SK-N-SH (cell line): Measurements from ENCODE around the gene WDR7. TPM values are rescaled to one million over a fixed set of nuclear protein-coding genes. Genes with fewer than 3 reads are reported as not detected.

Source experiments
- CTCF ChIA-PET: fragments of 300-600, 350-600 bp; formaldehyde crosslinking; extraction: SDS; loops from one replicate; lab custom pipeline; 2021; lab: Yijun Ruan, JAX
- POLR2A ChIA-PET: fragments of 350-600 bp; sonication (Branson Sonifier 250); formaldehyde crosslinking; extraction: SDS; loops from one replicate; lab custom pipeline; 2020; ENCODE audit warnings: antibody characterized with exemption, inconsistent platforms; lab: Yijun Ruan, JAX
- DNase-seq: peaks from one replicate; pipeline ENCODE4 v3.0.0; 2012
- H2AFZ ChIP-seq: fragments of 200-600 bp; sonication (generic); 2 replicates; pipeline ENCODE4 v1.8.1; 2016; ENCODE audit warnings: antibody characterized with exemption, mild to moderate bottlenecking, low read depth
- H3F3A ChIP-seq: fragments of 200-600 bp; sonication (generic); replicated peaks from 2 replicates; pipeline ENCODE3; 2016; ENCODE audit warnings: antibody characterized with exemption, mild to moderate bottlenecking; ENCODE audit not compliant: insufficient read depth
- H3K27ac ChIP-seq, 2 experiments: fragments of 200-500 bp in 1 of 2; fragments of 200-600 bp in 1 of 2; sonication (Bioruptor generic) in 1 of 2; sonication (generic), shearing (Covaris generic) in 1 of 2; 2 replicates each; pipeline versions ENCODE4 v1.5.1 to v1.6.1; 2014 to 2016; ENCODE audit warnings: low read depth in 2 of 2, inconsistent platforms in 1 of 2, low read length in 1 of 2, mild to moderate bottlenecking in 1 of 2, mixed read lengths in 1 of 2
- H3K27me3 ChIP-seq: fragments of 200-600 bp; sonication (generic), shearing (Covaris generic); 2 replicates; pipeline ENCODE4 v1.6.1; 2016; ENCODE audit warnings: mixed run types; ENCODE audit not compliant: insufficient read depth
- H3K36me3 ChIP-seq, 2 experiments: fragments of 200-500 bp in 1 of 2; fragments of 200-600 bp in 1 of 2; sonication (Bioruptor generic) in 1 of 2; sonication (generic) in 1 of 2; replicated peaks in 1 of 2; 2 replicates each; pipeline versions ENCODE3 to v1.5.1; 2014 to 2016; ENCODE audit warnings: low read length in 1 of 2, mild to moderate bottlenecking in 1 of 2; ENCODE audit not compliant: insufficient read depth in 2 of 2, control insufficient read depth in 1 of 2
- H3K4me1 ChIP-seq, 2 experiments: fragments of 200-500 bp in 1 of 2; fragments of 200-600 bp in 1 of 2; sonication (Bioruptor generic) in 1 of 2; sonication (generic), shearing (Covaris generic) in 1 of 2; 2 replicates each; pipeline versions ENCODE4 v1.5.1 to v1.6.1; 2014 to 2016; ENCODE audit warnings: low read depth in 1 of 2, low read length in 1 of 2, mixed run types in 1 of 2; ENCODE audit not compliant: insufficient read depth in 2 of 2, control insufficient read depth in 1 of 2
- H3K4me2 ChIP-seq: fragments of 200-600 bp; sonication (generic), shearing (Covaris generic); 2 replicates; pipeline ENCODE4 v1.6.1; 2017; ENCODE audit warnings: mixed run types
- H3K4me3 ChIP-seq, 2 experiments: fragments of 200-500 bp in 1 of 2; fragments of 200-600 bp in 1 of 2; sonication (Bioruptor generic) in 1 of 2; sonication (generic), shearing (Covaris generic) in 1 of 2; 2 replicates each; pipeline versions ENCODE4 v1.5.1 to v1.8.1; 2014 to 2016; ENCODE audit warnings: low read depth in 2 of 2, inconsistent platforms in 1 of 2, low read length in 1 of 2, mild to moderate bottlenecking in 1 of 2, mixed read lengths in 1 of 2, moderate library complexity in 1 of 2
- H3K79me2 ChIP-seq: fragments of 200-600 bp; sonication (generic); 2 replicates; pipeline ENCODE4 v1.8.1; 2017; ENCODE audit warnings: mild to moderate bottlenecking; ENCODE audit not compliant: insufficient read depth
- H3K9ac ChIP-seq: fragments of 200-600 bp; sonication (generic); 2 replicates; pipeline ENCODE4 v1.6.1; 2017; ENCODE audit warnings: mixed run types
- H3K9me2 ChIP-seq: fragments of 200-600 bp; sonication (generic); 2 replicates; pipeline ENCODE4 v1.6.1; 2017; ENCODE audit warnings: mixed run types
- H3K9me3 ChIP-seq: fragments of 200-600 bp; sonication (generic); 2 replicates; pipeline ENCODE4 v1.6.1; 2017; ENCODE audit warnings: mixed run types, mild to moderate bottlenecking, moderate library complexity
- H4K20me1 ChIP-seq: fragments of 200-600 bp; sonication (generic); 2 replicates; pipeline ENCODE4 v1.6.1; 2017; ENCODE audit warnings: mild to moderate bottlenecking, mixed run types; ENCODE audit not compliant: insufficient read depth
- EP300 ChIP-seq, 2 experiments: IDR thresholded peaks; 2 replicates each; pipeline versions ENCODE4 v1.4.0 to v1.6.1; 2012; ENCODE audit warnings: borderline replicate concordance in 1 of 2, low read depth in 1 of 2, low read length in 1 of 2
- FOSL2 ChIP-seq: IDR thresholded peaks from 2 replicates; pipeline ENCODE4 v1.4.0; 2012; ENCODE audit warnings: low read depth, mild to moderate bottlenecking, moderate library complexity, borderline replicate concordance
- GABPA ChIP-seq: IDR thresholded peaks from 2 replicates; pipeline ENCODE4 v1.4.0; 2012; ENCODE audit warnings: low read depth, mild to moderate bottlenecking
- GATA2 ChIP-seq: sonication (generic); formaldehyde crosslinking; IDR thresholded peaks from 2 replicates; pipeline ENCODE4 v1.5.0; 2020; ENCODE audit warnings: mild to moderate bottlenecking, missing genetic modification reagents
- MAX ChIP-seq: IDR thresholded peaks from 2 replicates; pipeline ENCODE4 v1.4.0; 2012; ENCODE audit warnings: low read depth
- MXI1 ChIP-seq: IDR thresholded peaks from 2 replicates; pipeline ENCODE4 v1.6.1; 2012; ENCODE audit warnings: mild to moderate bottlenecking, low read depth, low read length, improper control_type of control experiment
- NRF1 ChIP-seq: IDR thresholded peaks from 2 replicates; pipeline ENCODE4 v1.6.1; 2012; ENCODE audit warnings: low read depth, mild to moderate bottlenecking, low read length
- PBX3 ChIP-seq: IDR thresholded peaks from 2 replicates; pipeline ENCODE4; 2012
- RCOR1 ChIP-seq: fragments of 150-350 bp; IDR thresholded peaks from 2 replicates; pipeline ENCODE4 v1.6.1; 2017; ENCODE audit warnings: antibody characterized with exemption, low read length
- REST ChIP-seq: IDR thresholded peaks from 2 replicates; pipeline ENCODE4 v1.6.1; 2012; ENCODE audit warnings: mild to moderate bottlenecking, low read depth, low read length, moderate library complexity
- TAF1 ChIP-seq: IDR thresholded peaks from 2 replicates; pipeline ENCODE4 v1.6.1; 2012; ENCODE audit warnings: low read depth, mild to moderate bottlenecking, low read length, moderate library complexity, borderline replicate concordance
- TCF12 ChIP-seq: IDR thresholded peaks from 2 replicates; pipeline ENCODE4 v1.4.0; 2012
- TEAD4 ChIP-seq: IDR thresholded peaks from 2 replicates; pipeline ENCODE4 v1.4.0; 2012; ENCODE audit warnings: mild to moderate bottlenecking, borderline replicate concordance; ENCODE audit not compliant: insufficient read depth
- YY1 ChIP-seq: IDR thresholded peaks from 2 replicates; pipeline ENCODE4 v1.4.0; 2012; ENCODE audit warnings: low read depth, mild to moderate bottlenecking
- ZBTB33 ChIP-seq: IDR thresholded peaks from 2 replicates; pipeline ENCODE4 v1.4.0; 2012; ENCODE audit warnings: low read depth, borderline replicate concordance
- WGBS: methylation state at CpG from one replicate; pipeline ENCODE4 v1.1.6; 2017; ENCODE audit warnings: low lambda C conversion rate; 5-methylcytosine and 5-hydroxymethylcytosine counted together
- polyA plus RNA-seq, 3 experiments: library from polyadenylated mRNA; depleted of rRNA; stranded (reverse); fragments of >200 nt; gene quantifications; 2 replicates each; pipeline ENCODE4 v1.2.3, GENCODE V29; 2012
- TF ChIP-seq, protein P1 (sequence below): fragments of 200-600 bp; sonication (generic); IDR thresholded peaks from 2 replicates; pipeline ENCODE4 v1.6.1; 2017; ENCODE audit warnings: antibody characterized with exemption, mild to moderate bottlenecking, moderate library complexity

Gene WDR7
- polyA plus RNA-seq, 1 of the 3 experiments (the other 2 are of a cell fraction) = 4.1 TPM

- POLR2A ChIA-PET = no interaction called here
- peaks cover 0 to 17% of the 10 kb centered on the region in 2 experiments; a peak in 1 of 4 replicates for H3K4me1 ChIP-seq
- no peak for TF ChIP-seq TAF1
- TF ChIP-seq GATA2 = no peak
- TF ChIP-seq, protein P1, sequence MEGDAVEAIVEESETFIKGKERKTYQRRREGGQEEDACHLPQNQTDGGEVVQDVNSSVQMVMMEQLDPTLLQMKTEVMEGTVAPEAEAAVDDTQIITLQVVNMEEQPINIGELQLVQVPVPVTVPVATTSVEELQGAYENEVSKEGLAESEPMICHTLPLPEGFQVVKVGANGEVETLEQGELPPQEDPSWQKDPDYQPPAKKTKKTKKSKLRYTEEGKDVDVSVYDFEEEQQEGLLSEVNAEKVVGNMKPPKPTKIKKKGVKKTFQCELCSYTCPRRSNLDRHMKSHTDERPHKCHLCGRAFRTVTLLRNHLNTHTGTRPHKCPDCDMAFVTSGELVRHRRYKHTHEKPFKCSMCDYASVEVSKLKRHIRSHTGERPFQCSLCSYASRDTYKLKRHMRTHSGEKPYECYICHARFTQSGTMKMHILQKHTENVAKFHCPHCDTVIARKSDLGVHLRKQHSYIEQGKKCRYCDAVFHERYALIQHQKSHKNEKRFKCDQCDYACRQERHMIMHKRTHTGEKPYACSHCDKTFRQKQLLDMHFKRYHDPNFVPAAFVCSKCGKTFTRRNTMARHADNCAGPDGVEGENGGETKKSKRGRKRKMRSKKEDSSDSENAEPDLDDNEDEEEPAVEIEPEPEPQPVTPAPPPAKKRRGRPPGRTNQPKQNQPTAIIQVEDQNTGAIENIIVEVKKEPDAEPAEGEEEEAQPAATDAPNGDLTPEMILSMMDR = no peak
- no peak for TF ChIP-seq MAX
- TF ChIP-seq GABPA = no peak
- no peak for TF ChIP-seq EP300 (IDR thresholded peaks at IDR 0.05; ENCODE audit: borderline replicate concordance in 1 of 2, low read depth in 1 of 2, low read length in 1 of 2)
- no peak for TF ChIP-seq YY1
- TF ChIP-seq NRF1 = no peak
- TF ChIP-seq FOSL2 = no peak
- no peak for TF ChIP-seq ZBTB33
- TF ChIP-seq RCOR1 = no peak
- TF ChIP-seq TCF12 = no peak
- no peak for TF ChIP-seq PBX3
- no peak for TF ChIP-seq MXI1
- no peak for TF ChIP-seq REST
- TF ChIP-seq TEAD4 = no peak
- TF ChIP-seq, all 33 proteins: peak for 0
- H3K36me3 ChIP-seq = no peaks in the 10 kb centered on the region
- H4K20me1 ChIP-seq = no peaks in the 10 kb centered on the region
- H2AFZ ChIP-seq = no peak overlapping the region
- no peaks in the 10 kb centered on the region for H3K9me2 ChIP-seq
- DNase-seq = no peak
- no peak overlapping the region for H3K4me2 ChIP-seq
- H3K4me3 ChIP-seq = no peak overlapping the region
- no peaks in the 10 kb centered on the region for H3K27me3 ChIP-seq
- CTCF ChIA-PET = no interaction called here
- H3K27ac ChIP-seq = no peak overlapping the region
- H3F3A ChIP-seq = no peaks in the 10 kb centered on the region
- H3K9ac ChIP-seq = no peak overlapping the region
- H3K79me2 ChIP-seq = no peaks in the 10 kb centered on the region
- H3K9me3 ChIP-seq = no peaks in the 10 kb centered on the region
- 82% methylated on average over 4 of the region's 5 CpGs for WGBS
Observed at GRCh38 chr18:57059366-57059765, 408.2 kb downstream of the WDR7 start.
